GM18499 (cell line): ENCODE results near the gene DENND6A.

Experiments
- ATAC-seq: cut with Tn5 transposase; IDR thresholded peaks from one replicate; pipeline ENCODE4 v1.9.1; 2021; ENCODE audit warnings: moderate number of reproducible peaks; ENCODE audit not compliant: insufficient read depth, unreplicated experiment

DENND6A gene

GRCh38 chr3:57582474-57583168 is 110.3 kb downstream of the DENND6A start:
- no peak for ATAC-seq

- no peak for ATAC-seq
Observed at GRCh38 chr3:57577801-57578200, 115.1 kb downstream of the DENND6A start.

- no peak for ATAC-seq
Observed at GRCh38 chr3:57575966-57576626, 116.8 kb downstream of the DENND6A start.
